Measurements from ENCODE around the gene ADARB1. TPM values are rescaled to one million over a fixed set of nuclear protein-coding genes. Genes with fewer than 3 reads are reported as not detected.

The ADARB1 gene
- polyA plus RNA-seq, 1 donor (not counting 4 experiments of a cell fraction or from before 2014, with no cell fraction given), result 13.0 TPM

GRCh38 chr21:45136927-45137611 is 62.7 kb downstream of the ADARB1 start:
- Histone ChIP-seq H3K27me3 (ENCODE audit: control insufficient read depth, extremely low read depth, insufficient read depth, low read length) (no peaks in the 10 kb centered on the region), H3K27ac (ENCODE audit: control insufficient read depth, insufficient read depth, low read length) (no peak overlapping the region), H3K4me2 (ENCODE audit: control insufficient read depth, extremely low read depth, insufficient read depth, low read depth, low read length) (no peak overlapping the region), H3K9me1 (ENCODE audit: control insufficient read depth, extremely low read depth, insufficient read depth, low read length) (no peaks in the 10 kb centered on the region), H2AFZ (ENCODE audit: control insufficient read depth, low read length) (no peak overlapping the region), H3K9me3 (ENCODE audit: control insufficient read depth, low read depth, low read length) (no peaks in the 10 kb centered on the region), H3K4me3 (ENCODE audit: control insufficient read depth in 2 of 3, extremely low read depth in 1 of 3, insufficient read depth in 2 of 3, low read depth in 1 of 3, low read length in 3 of 3) (no peak overlapping the region), H3K4me1 (ENCODE audit: control insufficient read depth, extremely low read depth, insufficient read depth, low read length) (peaks cover 4% of the 10 kb centered on the region), H3K79me2 (ENCODE audit: control insufficient read depth, insufficient read depth, low read length) (no peaks in the 10 kb centered on the region), H3K36me3 (ENCODE audit: control insufficient read depth in 2 of 2, extremely low read depth in 1 of 2, insufficient read depth in 2 of 2, low read length in 2 of 2) (peaks cover 4 to 16% of the 10 kb centered on the region in 2 experiments), H3K9ac (ENCODE audit: control insufficient read depth, extremely low read depth, insufficient read depth, low read length) (no peak overlapping the region), H4K20me1 (ENCODE audit: control insufficient read depth, extremely low read depth, insufficient read depth, low read length) (no peaks in the 10 kb centered on the region)
- TF ChIP-seq CTCF (optimal IDR thresholded peaks at IDR 0.05 in 1 of 3, IDR thresholded peaks at IDR 0.05 in 1 of 3, conservative IDR thresholded peaks at IDR 0.05 in 1 of 3; ENCODE audit: extremely low read depth in 1 of 3, insufficient read depth in 2 of 3, low read length in 3 of 3) (peak; percentile 86 to 96 (median 88)), EZH2 (IDR thresholded peaks at IDR 0.05; ENCODE audit: low read length) (no peak)
- FAIRE-seq (peak; percentile 57), DNase-seq (ENCODE audit: low read depth, low spot score) (peak; percentile 52)
- dilution Hi-C loops (cut with MboI; ENCODE audit: extremely low pct_ligation_motif_present, low sequenced_read_pairs), result loop anchor here (10.0 kb wide), 1 partner anchor 192 kb away; the partner anchor contains the start of gene SLX9

DNA sequence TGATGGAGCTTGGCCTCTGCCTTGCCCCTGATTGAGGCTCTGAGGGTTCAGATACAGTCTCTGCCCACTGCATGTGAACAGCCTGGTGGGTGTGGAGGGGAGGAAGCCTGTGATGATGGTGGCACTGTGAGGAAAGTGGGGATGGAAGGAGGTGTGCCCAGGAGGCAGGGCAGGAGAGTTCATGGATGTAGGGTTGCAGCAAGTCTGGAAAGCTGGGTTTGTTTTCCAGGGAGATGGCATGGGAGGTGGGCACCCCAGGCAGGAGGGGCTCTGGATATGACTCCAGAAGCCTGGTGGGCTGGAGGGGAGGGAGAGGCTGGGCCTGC is 63.2 kb downstream of the ADARB1 start:
- H3K9me3 ChIP-seq (ENCODE audit: control insufficient read depth, low read depth, low read length), result no peaks in the 10 kb centered on the region
- no peak for TF ChIP-seq CTCF (optimal IDR thresholded peaks at IDR 0.05 in 1 of 3, IDR thresholded peaks at IDR 0.05 in 1 of 3, conservative IDR thresholded peaks at IDR 0.05 in 1 of 3; ENCODE audit: extremely low read depth in 1 of 3, insufficient read depth in 2 of 3, low read length in 3 of 3)
- TF ChIP-seq EZH2 (IDR thresholded peaks at IDR 0.05; ENCODE audit: low read length), result no peak

More for the DNA sequence above, 63.2 kb downstream of the ADARB1 start:
- Histone ChIP-seq H2AFZ (ENCODE audit: control insufficient read depth, low read length) (no peak overlapping the region), H3K4me3 (ENCODE audit: control insufficient read depth in 2 of 3, extremely low read depth in 1 of 3, insufficient read depth in 2 of 3, low read depth in 1 of 3, low read length in 3 of 3) (no peak overlapping the region), H3K4me2 (ENCODE audit: control insufficient read depth, extremely low read depth, insufficient read depth, low read depth, low read length) (no peak overlapping the region), H3K27ac (ENCODE audit: control insufficient read depth, insufficient read depth, low read length) (no peak overlapping the region), H3K9ac (ENCODE audit: control insufficient read depth, extremely low read depth, insufficient read depth, low read length) (no peak overlapping the region), H3K9me1 (ENCODE audit: control insufficient read depth, extremely low read depth, insufficient read depth, low read length) (no peaks in the 10 kb centered on the region), H3K4me1 (ENCODE audit: control insufficient read depth, extremely low read depth, insufficient read depth, low read length) (peaks cover 3% of the 10 kb centered on the region), H3K36me3 (ENCODE audit: control insufficient read depth in 2 of 2, extremely low read depth in 1 of 2, insufficient read depth in 2 of 2, low read length in 2 of 2) (peaks cover 4 to 16% of the 10 kb centered on the region in 2 experiments), H3K27me3 (ENCODE audit: control insufficient read depth, extremely low read depth, insufficient read depth, low read length) (no peaks in the 10 kb centered on the region), H3K79me2 (ENCODE audit: control insufficient read depth, insufficient read depth, low read length) (no peaks in the 10 kb centered on the region), H4K20me1 (ENCODE audit: control insufficient read depth, extremely low read depth, insufficient read depth, low read length) (no peaks in the 10 kb centered on the region)
- dilution Hi-C loops (cut with MboI; ENCODE audit: extremely low pct_ligation_motif_present, low sequenced_read_pairs), result loop anchor here (10.0 kb wide), 1 partner anchor 193 kb away; the partner anchor contains the start of gene SLX9
- FAIRE-seq, result no peak
- no peak for DNase-seq (ENCODE audit: low read depth, low spot score)
